Activated T-cell treated with anti-CD3 and anti-CD28 coated beads for 4 hours (primary cell): Measurements from ENCODE around the gene TRPT1.
"Not testable (repeated sequence)": the region's sequence is repeated elsewhere in the genome, so short reads cannot be mapped to it uniquely, and the experiment has no call there.

Experiments
- DNase-seq: peaks from one replicate; pipeline ENCODE4 v3.0.0-alpha.2; 2020

TRPT1 gene

DNA sequence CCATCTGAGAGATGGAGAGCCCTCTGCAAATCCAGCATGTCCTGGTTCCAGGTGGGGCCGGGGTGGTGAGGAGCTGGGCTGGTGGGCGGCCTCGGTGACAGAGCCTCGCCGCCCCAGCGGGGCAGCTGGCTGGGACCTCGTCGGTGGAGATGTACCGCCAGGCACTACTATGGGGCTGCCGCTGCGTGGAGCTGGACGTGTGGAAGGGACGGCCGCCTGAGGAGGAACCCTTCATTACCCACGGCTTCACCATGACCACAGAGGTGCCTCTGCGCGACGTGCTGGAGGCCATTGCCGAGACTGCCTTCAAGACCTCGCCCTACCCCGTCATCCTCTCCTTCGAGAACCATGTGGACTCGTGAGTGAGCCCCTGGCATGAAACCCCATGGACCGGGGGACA lies 32.4 kb upstream of the TRPT1 start:
- DNase-seq, result no peak

DNA sequence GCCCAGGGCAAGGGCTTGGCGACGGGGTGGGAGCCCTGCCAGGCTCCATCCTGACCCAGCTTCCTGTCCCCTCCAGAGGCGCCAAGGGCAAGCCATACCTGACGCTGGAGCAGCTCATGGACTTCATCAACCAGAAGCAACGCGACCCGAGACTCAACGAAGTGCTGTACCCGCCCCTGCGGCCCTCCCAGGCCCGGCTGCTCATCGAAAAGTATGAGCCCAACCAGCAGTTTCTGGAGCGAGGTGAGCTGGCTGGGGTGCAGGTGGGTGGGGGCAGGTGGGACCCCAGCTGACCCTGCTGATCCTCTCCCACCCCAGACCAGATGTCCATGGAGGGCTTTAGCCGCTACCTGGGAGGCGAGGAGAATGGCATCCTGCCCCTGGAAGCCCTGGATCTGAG lies 30.3 kb upstream of the TRPT1 start:
- DNase-seq, result no peak

DNA sequence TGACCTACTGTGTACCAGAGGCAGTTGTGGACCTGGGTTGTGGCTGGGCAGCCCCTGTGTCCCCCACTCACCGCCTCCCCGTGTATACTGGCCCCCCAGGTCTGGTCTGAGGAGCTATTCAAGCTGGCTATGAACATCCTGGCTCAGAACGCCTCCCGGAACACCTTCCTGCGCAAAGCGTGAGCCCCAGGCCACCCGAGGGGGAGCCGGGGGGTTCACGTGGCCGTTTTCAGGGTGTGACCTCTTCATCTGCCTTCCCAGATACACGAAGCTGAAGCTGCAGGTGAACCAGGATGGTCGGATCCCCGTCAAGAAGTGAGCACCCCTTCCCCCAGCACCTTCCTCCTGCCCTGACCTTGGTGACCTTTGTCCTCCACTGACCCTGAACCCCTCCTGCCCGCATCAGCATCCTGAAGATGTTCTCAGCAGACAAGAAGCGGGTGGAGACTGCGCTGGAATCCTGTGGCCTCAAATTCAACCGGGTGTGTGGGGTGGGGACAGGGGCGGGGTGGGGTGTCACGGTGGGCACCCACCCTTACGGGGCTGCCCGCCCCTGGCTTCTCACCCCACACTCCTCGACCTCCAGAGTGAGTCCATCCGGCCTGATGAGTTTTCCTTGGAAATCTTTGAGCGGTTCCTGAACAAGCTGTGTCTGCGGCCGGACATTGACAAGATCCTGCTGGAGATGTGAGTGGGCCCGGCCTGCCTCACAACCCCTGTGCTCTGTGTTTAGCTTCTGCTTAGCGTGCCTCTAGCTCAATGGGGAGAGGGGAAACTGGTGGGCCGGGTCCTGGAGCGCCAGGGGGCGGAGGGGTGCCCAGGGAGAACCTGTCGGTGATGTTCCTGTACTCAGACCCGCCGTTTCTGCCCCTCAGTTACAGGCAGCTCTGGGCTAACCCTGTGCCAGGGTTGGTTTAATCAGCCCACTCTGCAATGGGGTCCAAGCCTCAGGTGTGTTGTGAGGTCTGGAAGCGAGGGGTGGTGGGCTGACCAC lies 29.4 kb upstream of the TRPT1 start:
- DNase-seq, result no peak

DNA sequence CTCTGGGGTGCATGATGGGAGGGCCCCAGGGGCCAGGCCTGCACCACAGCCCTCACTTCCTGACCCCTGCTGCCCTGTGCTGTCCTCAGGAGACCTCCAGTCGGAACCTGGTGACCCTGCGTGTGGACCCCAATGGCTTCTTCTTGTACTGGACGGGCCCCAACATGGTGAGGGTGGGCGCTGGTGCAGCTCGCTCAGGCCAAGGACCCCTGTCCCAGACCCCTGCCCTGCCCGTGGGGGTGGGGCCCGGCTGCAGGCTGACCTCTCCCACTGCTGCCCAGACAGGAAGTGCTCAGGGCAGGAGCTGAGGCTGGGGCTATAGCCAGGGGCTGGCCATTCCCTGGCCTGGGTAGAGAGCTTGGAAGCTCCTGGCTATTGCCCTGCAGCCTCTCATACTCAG lies 28.3 kb upstream of the TRPT1 start:
- DNase-seq, result no peak

DNA sequence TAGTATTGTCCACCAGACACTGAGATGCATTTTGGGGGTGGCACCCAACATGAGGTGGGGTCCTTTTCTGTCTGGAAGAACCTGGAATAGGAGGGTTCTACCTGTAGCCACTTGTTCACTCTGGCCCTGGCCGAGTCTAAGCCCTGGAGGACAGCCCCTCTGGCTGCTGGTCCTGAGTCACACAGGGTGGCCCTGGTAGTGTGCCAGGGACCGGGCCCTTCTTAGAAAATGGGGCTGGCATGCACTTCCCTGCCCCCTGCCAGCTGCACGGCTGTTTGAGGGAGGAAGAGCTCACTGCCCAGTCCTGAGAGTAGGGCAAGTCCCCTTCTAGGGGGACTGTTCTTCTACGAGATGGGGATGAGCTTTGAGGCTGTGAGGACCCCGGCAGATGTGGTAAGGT lies 27.5 kb upstream of the TRPT1 start:
- no peak for DNase-seq

DNA sequence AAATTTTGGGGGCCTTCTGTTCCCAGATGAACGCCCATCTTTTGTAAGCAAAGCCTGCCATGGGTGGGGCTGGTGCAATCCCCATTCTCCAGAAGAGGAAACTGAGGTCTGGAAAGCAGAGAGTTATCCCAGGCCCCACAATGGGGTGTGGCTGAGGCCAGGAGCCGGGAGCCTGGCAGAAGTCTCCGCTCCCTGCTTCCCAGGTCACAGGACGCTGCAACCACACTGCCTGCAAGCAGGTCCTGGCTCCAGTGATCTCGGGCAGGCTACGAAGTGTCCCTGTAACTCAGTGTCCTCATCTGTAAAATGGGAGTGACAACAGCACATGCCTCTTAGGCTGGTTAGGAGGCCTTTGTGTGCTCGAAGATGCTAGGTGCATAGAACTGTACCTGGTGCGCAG lies 27.1 kb upstream of the TRPT1 start:
- DNase-seq, result no peak

DNA sequence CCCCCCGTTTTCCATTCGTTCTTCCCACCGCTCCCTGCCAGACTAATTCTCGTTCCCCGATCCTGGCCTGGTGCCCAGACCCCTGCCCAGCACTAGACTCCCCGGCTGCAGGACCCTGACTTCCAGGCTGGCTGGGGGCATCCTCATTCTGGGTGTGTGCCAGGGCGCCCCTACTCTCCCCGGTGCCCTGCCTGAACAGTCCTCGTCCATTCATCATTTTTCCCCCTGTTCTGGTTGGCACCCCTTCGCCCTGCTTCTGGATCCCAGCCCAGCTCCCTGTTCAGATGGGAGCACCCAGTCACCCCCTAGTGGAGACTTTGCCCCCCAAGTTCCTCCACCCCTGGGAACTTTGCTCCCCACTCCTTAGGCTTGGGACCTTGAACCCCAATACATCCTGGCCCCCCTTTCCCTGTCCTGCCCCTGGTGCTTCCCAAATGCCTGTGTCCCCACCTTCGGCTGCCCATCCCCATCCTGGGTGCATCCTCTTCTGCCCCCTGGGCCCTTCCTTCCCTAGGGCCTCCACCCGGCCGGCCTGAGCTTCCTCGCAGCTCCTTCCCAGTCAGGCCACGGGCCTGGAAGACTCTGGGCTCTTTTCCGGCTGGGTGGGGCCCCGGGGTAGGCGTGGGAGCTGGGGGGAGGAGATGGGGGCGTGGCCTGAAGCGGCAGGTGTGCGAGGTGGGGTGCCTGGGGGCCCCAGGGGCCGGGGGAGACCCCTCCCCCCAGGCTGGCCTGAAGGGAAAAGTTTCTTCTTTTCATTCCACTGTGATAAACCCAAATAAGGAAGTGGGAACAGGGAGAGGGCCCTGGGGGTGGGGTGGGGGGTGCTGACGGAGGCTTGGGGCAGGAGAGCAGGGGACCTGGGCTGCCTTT lies 26.3 kb upstream of the TRPT1 start:
- no peak for DNase-seq

DNA sequence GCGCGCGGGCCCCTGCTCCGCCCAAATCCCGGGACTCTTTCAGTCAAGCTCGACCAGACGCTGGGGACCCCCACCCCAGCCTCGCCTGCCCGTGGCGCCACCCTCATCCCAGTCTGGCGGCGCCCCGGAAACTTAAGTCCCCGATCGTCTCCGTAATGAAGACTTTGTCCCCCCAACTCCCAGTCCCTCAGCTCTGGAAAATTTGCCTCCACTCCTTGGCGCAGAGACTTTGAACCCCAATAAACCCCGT lies 25.7 kb upstream of the TRPT1 start:
- no peak for DNase-seq

DNA sequence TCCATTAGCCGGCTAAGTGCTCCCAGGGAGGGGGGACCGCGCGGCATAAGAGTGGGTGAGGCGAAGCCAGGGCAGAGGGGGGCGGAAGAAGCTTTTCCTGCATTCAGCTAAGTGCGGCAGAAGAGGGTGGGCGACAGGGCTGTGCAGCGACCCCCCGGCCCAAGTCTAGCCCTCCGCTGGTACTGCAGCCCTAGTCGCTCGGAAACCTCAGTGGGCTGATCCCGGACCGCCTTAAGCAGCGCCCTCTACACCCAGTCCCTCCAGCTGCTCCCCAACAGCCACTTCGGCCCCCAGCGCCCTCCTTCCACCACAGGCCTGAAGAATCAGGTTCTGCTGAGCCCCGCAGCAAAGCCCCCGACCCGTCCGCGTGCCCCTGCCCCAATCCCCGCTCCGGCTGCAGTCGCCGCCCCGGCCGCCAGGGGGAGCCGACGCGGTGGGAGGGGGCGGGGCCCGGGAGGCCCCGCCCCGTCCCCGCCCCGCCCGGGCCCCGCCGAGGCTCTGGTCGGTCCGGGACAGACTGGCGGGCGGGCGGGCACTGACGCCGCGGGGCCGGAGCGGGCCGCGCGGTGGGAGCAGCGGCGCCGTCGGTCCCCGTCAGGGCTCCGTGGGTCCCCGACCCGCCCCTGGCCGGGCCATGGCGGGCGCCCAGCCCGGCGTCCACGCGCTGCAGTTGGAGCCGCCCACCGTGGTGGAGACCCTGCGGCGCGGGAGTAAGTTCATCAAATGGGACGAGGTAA lies 25.2 kb upstream of the TRPT1 start, which contains the start of gene PLCB3:
TSS of gene PLCB3 (plus strand) at position 515 of the 737 bp plus-strand sequence. CDS start at position 635, 120 bp downstream.
- DNase-seq, result peak; percentile 59

DNA sequence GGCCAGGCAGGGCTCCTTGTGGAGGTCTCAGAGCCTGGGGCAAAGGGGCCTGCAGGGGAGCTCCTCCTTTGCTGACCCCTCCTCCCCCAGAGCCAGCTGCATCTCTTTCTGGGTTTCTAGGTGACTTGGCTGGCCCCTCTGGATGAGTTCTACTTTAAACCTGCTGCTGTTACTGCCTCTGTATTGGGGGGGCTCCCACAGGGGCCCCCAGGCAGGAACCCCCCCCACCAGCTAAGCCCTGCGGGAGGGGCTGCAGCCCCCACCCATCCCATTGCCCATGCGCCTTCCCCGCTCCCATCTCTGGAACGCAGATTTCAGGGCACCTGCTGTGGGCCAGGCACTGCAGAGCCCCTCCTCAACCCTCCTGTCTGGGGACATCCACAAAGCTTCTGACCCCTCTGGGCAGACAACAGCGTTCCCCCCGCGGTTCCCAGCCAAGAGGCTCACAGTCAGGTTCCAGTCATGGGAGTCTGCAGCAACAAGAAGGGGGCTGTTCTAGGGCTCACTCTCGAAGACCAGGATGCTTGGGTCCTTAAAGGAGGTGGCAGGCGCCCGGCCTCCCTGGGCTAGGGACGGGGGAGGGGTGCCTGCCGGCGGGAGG lies 24.5 kb upstream of the TRPT1 start:
- no peak for DNase-seq

DNA sequence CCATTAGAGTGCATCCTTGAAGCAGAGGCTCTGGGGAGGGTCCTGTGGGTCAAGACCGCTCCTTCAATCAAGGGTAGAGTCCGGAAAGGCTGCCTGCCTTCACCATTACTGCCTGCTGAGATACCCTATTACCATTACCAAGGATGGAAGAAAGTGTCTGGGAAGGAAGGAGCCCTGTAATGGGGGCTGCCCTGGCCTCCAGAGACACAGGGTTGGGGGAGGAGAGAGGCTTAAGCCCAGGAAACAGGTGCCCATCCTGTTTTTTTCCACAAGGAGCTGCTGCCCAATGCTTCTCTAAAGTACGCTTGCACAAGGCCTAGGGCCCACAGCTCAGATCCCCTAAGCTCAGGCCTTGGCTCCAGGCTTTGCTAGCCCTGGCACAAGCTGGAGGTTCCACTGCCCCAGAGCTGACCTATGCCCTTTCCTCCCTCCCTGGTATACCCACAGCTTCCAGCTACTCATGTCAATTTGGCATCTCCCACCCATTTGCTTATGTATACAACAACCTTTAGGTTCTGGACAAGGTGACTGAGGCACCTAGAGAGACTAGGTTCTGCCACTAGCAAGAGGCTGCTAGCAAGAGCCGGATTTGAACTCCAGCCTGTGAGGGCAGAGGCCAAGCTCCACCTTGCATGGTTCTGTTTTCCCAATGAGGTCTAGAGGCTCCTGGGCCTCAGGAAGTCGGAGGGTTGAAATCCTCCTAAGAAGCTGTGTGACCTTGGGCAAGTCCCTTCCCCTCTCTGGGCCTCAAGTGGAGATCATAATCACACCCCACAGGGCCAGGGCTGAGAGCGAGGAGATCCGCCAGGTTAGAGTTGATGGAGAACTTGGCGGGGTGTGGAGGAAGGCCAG lies 23.8 kb upstream of the TRPT1 start:
- no peak for DNase-seq

DNA sequence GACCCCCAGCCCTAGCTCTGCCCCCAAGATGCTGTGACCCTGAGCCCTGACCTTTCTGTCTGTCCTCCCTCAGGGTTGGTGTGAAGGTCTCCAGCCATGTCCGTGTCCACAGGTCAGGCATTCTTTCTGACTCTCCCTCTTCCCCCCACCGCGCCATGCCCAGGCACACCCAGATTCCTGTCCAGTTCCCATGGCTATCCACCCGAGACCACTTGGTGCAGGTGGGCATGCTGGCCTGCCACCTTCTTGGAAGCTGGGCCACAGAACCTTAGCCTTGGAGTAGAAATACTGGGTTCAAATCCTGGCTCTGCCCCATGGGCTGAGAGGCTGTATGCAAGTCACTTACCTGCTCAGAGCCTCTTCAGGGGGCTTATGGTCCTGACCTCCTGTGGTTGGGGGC lies 23.1 kb upstream of the TRPT1 start:
- DNase-seq, result no peak

DNA sequence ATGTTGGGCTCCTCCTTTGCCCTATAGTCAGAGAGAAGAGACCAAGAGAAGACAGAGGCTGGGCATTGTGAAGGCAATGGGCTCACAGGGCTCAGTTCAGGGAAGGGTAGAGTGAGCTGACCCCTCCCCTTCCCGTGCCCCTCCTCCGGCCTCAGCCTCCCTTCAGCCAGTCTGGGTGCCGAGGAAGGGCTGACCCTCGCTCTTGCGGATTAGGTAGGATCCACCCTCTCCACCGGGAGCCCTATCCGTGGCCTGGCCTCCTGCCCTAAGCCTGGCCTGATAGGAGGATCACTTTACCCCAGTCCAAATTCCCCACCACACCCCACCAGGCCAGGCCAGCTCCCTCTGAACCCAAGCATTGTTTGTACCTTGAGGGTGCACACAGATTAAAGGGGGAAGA lies 22.6 kb upstream of the TRPT1 start:
- no peak for DNase-seq

DNA sequence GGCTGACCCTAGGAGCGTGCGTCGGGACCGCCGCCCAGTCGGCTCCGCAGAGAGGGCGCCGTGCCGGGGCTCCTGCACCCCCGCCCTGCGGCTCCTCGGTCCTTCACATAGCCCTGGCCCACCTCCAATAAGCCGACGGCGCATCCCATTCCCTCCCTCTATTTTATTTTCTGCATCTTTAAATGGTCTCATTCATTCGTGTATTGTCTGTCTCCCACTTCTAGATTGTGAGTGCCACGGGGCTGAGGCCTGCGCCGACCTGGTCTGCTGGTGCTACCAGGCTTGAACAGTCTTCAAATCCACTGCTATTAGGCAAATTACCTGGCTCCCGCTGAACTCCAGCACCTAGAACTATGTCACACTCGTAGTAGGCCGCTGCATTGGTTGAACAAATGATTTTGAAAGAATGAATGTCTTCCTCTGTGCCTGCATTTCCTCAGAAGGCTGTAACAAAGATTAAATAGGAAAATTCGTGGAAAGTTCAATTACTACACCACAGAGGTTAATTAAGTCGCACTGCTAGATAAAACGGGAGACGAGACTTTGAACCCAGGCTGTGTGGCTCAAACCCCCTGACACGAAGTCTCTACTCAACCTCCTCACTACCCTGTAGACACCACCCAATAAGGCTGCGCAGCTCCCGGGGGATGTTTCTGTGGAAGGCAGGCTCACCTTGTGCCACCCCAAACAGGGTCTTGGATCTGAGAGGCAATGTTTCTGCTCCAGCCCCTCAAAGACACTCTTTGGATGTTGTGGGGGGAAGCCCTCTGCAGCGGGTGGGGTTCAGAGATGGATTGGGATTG lies 21.9 kb upstream of the TRPT1 start:
- DNase-seq, result no peak

DNA sequence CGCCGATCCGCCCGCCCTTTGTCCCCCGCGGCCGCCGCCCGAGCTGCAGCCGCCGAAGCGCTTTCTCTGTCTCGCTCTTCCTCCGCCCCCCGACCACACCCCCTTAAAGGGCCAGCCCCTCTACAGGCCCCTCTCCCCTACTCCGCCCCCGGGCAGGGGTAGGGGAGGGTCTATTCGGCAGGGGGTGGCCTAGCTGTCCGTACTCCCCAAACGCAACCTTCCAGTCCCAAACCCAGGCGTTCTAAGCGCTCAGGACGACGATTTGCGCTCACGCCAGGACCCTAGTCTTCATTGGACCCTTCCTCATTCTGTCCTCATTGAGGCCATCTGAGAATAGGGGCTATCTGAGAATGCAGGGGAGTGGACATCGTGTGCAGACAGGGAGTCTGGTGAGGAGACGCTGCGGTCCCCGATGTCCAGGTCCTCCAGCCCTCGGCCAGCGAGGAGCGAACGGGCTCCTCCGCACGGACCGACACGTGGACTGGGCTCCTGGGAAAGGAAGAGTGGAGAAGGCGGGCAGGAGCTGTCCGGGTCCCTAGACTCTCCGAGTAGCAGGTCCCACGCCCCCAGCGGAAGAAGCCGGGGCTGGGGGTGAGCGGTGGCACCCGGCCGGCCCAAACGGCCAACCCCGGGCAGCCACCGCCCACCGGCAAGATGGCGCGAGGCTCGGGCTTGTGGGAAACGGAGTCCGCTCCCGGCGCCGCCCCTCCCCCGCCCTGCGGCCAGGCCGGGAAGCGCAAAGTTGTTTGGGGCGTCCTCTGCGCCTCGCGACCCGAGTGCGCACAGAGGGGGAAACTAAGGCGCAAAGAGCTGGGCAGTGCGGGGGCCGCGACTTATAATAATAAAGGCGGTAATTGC lies 21.1 kb upstream of the TRPT1 start, which contains the start of gene PPP1R14B:
TSS of gene PPP1R14B (minus strand) at position 73 of the 858 bp plus-strand sequence. CDS start 270 bp downstream, outside the sequence.
- DNase-seq, result peak; percentile 71

DNA sequence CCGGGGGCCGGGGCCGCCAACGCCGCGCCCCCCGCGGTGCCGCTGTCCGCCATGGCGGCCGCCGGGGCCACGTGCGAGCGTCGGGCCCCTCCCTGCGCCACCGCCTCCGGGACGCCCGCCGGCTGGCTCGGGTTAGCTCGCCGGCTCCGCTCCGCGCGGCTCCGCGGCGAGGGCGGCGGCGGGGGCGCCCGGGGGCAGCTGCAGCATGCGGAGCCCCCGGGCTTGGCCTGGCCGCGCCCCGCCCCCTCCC lies 20.6 kb upstream of the TRPT1 start:
- not testable (repeated sequence) for DNase-seq

DNA sequence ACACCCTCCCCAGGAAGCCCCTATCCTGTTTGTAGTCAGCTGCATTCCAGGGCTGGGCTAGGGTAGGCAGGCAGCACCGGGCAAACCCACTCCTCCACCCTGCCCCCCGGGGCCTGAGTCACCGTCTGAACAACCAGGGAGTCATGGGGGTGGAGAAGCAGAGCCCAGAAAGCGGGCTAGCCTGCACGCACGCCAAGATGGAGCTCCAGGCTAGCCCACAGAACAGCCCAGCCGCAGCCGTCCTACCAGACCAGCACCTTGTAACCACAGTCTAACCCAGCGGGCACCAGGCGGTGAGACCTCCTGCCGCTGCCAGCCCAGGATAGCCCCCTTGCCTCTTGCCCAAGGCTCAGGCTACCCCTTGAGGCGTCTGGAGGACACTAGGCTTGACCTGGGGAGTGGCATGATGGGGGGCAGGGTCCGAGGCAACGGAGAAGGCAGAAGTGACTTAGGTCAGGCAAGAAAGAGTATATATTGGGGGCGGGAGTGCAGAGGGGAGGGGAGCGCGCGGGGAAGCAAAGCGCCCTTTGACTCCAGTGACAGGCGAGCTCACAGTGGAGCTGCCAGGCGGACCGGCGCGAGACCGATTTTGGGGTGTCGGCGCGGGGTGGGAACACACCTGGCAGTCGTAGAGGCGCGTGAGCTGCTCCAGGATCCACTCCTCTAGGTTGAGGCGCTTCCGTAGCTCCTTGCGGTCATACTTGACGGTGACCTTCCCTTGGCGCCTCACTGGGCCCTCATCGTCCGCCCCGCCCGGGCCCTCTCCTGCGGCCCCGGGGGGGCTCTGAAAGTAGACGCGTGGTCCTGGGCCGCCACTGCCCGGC lies 20.0 kb upstream of the TRPT1 start:
- DNase-seq, result peak; percentile 82

DNA sequence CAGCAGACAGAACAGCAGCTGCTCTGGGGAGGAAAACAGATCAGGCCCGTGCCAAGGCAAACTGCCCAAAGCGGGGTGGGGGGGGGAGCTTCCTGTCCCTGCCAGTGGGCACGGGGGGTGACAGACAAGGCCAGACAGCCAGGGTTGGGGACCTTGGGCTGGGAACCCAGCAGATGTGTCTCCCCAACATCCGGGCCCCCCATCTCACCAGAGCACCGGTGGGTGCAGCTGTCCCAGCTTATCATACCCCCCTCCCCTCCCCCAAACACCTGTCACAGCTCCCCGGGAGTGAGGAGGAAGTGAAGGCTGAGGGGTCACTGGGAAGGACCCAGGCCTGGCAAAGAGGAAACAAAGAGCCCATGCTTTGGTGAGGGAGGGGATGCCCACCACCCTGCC lies 19.4 kb upstream of the TRPT1 start:
- DNase-seq, result no peak

DNA sequence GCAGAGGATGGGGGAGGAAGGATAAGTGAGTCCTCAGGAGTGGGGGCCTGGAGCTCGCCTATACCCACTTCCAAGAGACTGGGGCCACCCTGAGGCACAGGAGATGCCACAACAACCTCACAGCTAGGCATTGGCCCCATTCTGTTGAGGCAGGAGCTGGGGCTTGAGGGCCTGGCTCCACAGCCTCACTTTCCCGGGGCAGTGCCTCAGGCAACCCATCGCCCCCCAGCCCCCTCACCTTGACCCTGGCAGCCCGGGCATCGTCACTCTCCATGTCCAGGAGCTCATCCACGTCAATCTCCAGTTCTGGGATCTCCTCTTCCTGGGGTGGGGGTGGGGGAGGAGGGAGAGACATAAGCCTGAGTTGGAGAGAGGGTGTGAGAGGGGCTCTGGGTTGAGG lies 19.0 kb upstream of the TRPT1 start:
- no peak for DNase-seq
